Tibial nerve (tissue), 4 donors: ENCODE data around the gene ZNF662. TPM values are rescaled to one million over a fixed set of nuclear protein-coding genes. Genes with fewer than 3 reads are reported as not detected.

Experiments used
- DNase-seq, 2 donors: peaks; one replicate each; pipeline ENCODE4 v3.0.0-alpha.2; 2019; ENCODE audit warnings: low spot score in 2 of 2
- H3K27ac ChIP-seq, 4 donors: fragments of 200-600 bp; sonication (generic) in 3 of 4; one replicate each; pipeline ENCODE4 v1.5.1; 2017 to 2019; ENCODE audit warnings: mild to moderate bottlenecking in 1 of 4
- H3K27me3 ChIP-seq, 2 donors: fragments of 200-600 bp; sonication (generic) in 1 of 2; one replicate each; pipeline versions ENCODE4 v1.5.1 to v1.6.0; 2017 to 2019
- H3K36me3 ChIP-seq, 3 donors: fragments of 200-600 bp; sonication (generic); one replicate each; pipeline ENCODE4 v1.5.1; 2018 to 2019
- H3K4me1 ChIP-seq, 4 donors: fragments of 200-600 bp; sonication (generic) in 3 of 4; one replicate each; pipeline ENCODE4 v1.5.1; 2017 to 2019
- H3K4me3 ChIP-seq, 4 donors: fragments of 200-600 bp; sonication (generic) in 3 of 4; one replicate each; pipeline ENCODE4 v1.5.1; 2017 to 2019; ENCODE audit warnings: mild to moderate bottlenecking in 1 of 4, moderate library complexity in 1 of 4
- H3K9me3 ChIP-seq, 4 donors: fragments of 200-600 bp; sonication (generic) in 3 of 4; one replicate each; pipeline ENCODE4 v1.5.1; 2017 to 2019
- CTCF ChIP-seq, 5 experiments: fragments of 200-600 bp in 3 of 5; fragments of 450-650 bp in 2 of 5; sonication (generic) in 3 of 5; IDR thresholded peaks; one replicate each; pipeline ENCODE4 v1.5.1; 2016 to 2019; ENCODE audit warnings: antibody characterized with exemption in 5 of 5, mild to moderate bottlenecking in 3 of 5, moderate library complexity in 2 of 5
- EP300 ChIP-seq, 2 donors: sonication (generic); formaldehyde crosslinking; IDR thresholded peaks; one replicate each; pipeline ENCODE4 v1.6.1; 2017; ENCODE audit warnings: antibody characterized with exemption in 2 of 2, mild to moderate bottlenecking in 1 of 2
- POLR2A ChIP-seq, 2 donors: fragments of 450-650 bp; IDR thresholded peaks; one replicate each; pipeline ENCODE4 v1.6.1; 2017; ENCODE audit warnings: antibody characterized with exemption in 2 of 2, mild to moderate bottlenecking in 2 of 2, moderate library complexity in 2 of 2
- WGBS, 2 donors: methylation state at CpG; one replicate each; pipeline ENCODE4 v1.1.5; 2018; 5-methylcytosine and 5-hydroxymethylcytosine counted together
- total RNA-seq, 4 donors: library from RNA; depleted of rRNA; stranded (reverse); fragments of >200 nt; gene quantifications; one replicate each; pipeline ENCODE4 v1.1.0, GENCODE V29; 2016

ZNF662 gene
- total RNA-seq, 4 donors from 2014 or later: 9.0 to 20.0 (median 16.7) TPM

GRCh38 chr3:42898896-42899675 is 6.9 kb upstream of the ZNF662 start:
- H3K27me3 ChIP-seq: no peaks in the 10 kb centered on the region
- H3K36me3 ChIP-seq: no peaks in the 10 kb centered on the region
- no peaks in the 10 kb centered on the region for H3K4me1 ChIP-seq
- no peak for DNase-seq
- TF ChIP-seq CTCF (IDR thresholded peaks at IDR 0.05) (no peak), EP300 (IDR thresholded peaks at IDR 0.05) (no peak), POLR2A (IDR thresholded peaks at IDR 0.05) (no peak)
- H3K27ac ChIP-seq: no peak overlapping the region
- no peak overlapping the region for H3K4me3 ChIP-seq
- no peaks in the 10 kb centered on the region for H3K9me3 ChIP-seq

- 81 to 86% methylated on average over 8 of the region's 8 CpGs for WGBS, 2 donors
Observed at GRCh38 chr3:42900226-42901072, 5.5 kb upstream of the ZNF662 start.

GRCh38 chr3:42901073-42901415 is 4.9 kb upstream of the ZNF662 start:
- 82 to 94% methylated on average over 3 of the region's 3 CpGs for WGBS, 2 donors
- H3K4me1 ChIP-seq: peaks cover 0 to 9% (median 0%) of the 10 kb centered on the region in 4 donors
- no peaks in the 10 kb centered on the region for H3K27me3 ChIP-seq
- no peak for DNase-seq
- H3K27ac ChIP-seq: no peak overlapping the region
- H3K9me3 ChIP-seq: no peaks in the 10 kb centered on the region
- H3K4me3 ChIP-seq: no peak overlapping the region
- no peaks in the 10 kb centered on the region for H3K36me3 ChIP-seq
- no peak for TF ChIP-seq EP300 (IDR thresholded peaks at IDR 0.05)
- no peak for TF ChIP-seq CTCF (IDR thresholded peaks at IDR 0.05)
- TF ChIP-seq POLR2A (IDR thresholded peaks at IDR 0.05): no peak

More at GRCh38 chr3:42900226-42901072, 5.5 kb upstream of the ZNF662 start:
- H3K27me3 ChIP-seq: no peaks in the 10 kb centered on the region
- H3K4me3 ChIP-seq: no peak overlapping the region
- TF ChIP-seq CTCF (IDR thresholded peaks at IDR 0.05) (no peak), POLR2A (IDR thresholded peaks at IDR 0.05) (no peak), EP300 (IDR thresholded peaks at IDR 0.05) (no peak)
- H3K4me1 ChIP-seq: peaks cover 0 to 5% (median 0%) of the 10 kb centered on the region in 4 donors
- H3K9me3 ChIP-seq: no peaks in the 10 kb centered on the region
- no peaks in the 10 kb centered on the region for H3K36me3 ChIP-seq
- H3K27ac ChIP-seq: no peak overlapping the region
- no peak for DNase-seq

GRCh38 chr3:42902257-42902656 is 3.7 kb upstream of the ZNF662 start:
- Histone ChIP-seq H3K4me3 (no peak overlapping the region), H3K27ac (no peak overlapping the region), H3K27me3 (no peaks in the 10 kb centered on the region), H3K36me3 (no peaks in the 10 kb centered on the region), H3K9me3 (no peaks in the 10 kb centered on the region), H3K4me1 (peaks cover 0 to 16% (median 0%) of the 10 kb centered on the region in 4 donors)
- 85 to 92% methylated on average over 2 of the region's 2 CpGs for WGBS, 2 donors
- DNase-seq: no peak
- TF ChIP-seq POLR2A (IDR thresholded peaks at IDR 0.05) (no peak), CTCF (IDR thresholded peaks at IDR 0.05) (no peak), EP300 (IDR thresholded peaks at IDR 0.05) (no peak)

- Histone ChIP-seq H3K36me3 (peaks cover 0 to 15% (median 0%) of the 10 kb centered on the region in 3 donors), H3K27me3 (no peaks in the 10 kb centered on the region), H3K27ac (no peak overlapping the region), H3K4me3 (no peak overlapping the region), H3K4me1 (peaks cover 0 to 21% (median 0%) of the 10 kb centered on the region in 4 donors), H3K9me3 (no peaks in the 10 kb centered on the region)
- DNase-seq: no peak
- no peak for TF ChIP-seq EP300 (IDR thresholded peaks at IDR 0.05)
- TF ChIP-seq CTCF (IDR thresholded peaks at IDR 0.05): no peak
- no peak for TF ChIP-seq POLR2A (IDR thresholded peaks at IDR 0.05)
- WGBS, 2 donors: 84 to 91% methylated on average over 1 of the region's 1 CpG
Observed at GRCh38 chr3:42904076-42904475, 1.9 kb upstream of the ZNF662 start.
